Aorta (tissue), 5 donors: ENCODE results near the gene SYNDIG1. TPM values are rescaled to one million over a fixed set of nuclear protein-coding genes. Genes with fewer than 3 reads are reported as not detected.

Experiments used
- ATAC-seq: fragments of 200-7000 bp; cut with Tn5 transposase; one replicate; pipeline ENCODE4 v1.9.1; 2022; ENCODE audit warnings: moderate library complexity; ENCODE audit not compliant: low FRiP score
- DNase-seq, 2 donors: peaks; one replicate each; pipeline ENCODE4 v3.0.0-alpha.2; 2020
- H3K27ac ChIP-seq, 2 donors: one replicate each; pipeline ENCODE4 v1.5.1; 2013; ENCODE audit warnings: low read length in 2 of 2, mild to moderate bottlenecking in 2 of 2, moderate library complexity in 2 of 2, control low read depth in 1 of 2, inconsistent platforms in 1 of 2, low read depth in 1 of 2
- H3K27me3 ChIP-seq, 2 donors: one replicate each; pipeline ENCODE4 v1.6.1; 2013; ENCODE audit warnings: control low read depth in 1 of 2, low read length in 1 of 2, mild to moderate bottlenecking in 1 of 2, moderate library complexity in 1 of 2; ENCODE audit not compliant: insufficient read depth in 2 of 2, control insufficient read depth in 1 of 2
- H3K36me3 ChIP-seq, 2 donors: one replicate each; pipeline ENCODE4 v1.6.1; 2013; ENCODE audit warnings: control low read depth in 1 of 2, low read length in 1 of 2, mild to moderate bottlenecking in 1 of 2; ENCODE audit not compliant: insufficient read depth in 2 of 2, control insufficient read depth in 1 of 2
- H3K4me1 ChIP-seq, 2 donors: one replicate each; pipeline ENCODE4 v1.6.1; 2013; ENCODE audit warnings: low read length in 2 of 2, control low read depth in 1 of 2, mild to moderate bottlenecking in 1 of 2, moderate library complexity in 1 of 2; ENCODE audit not compliant: insufficient read depth in 2 of 2, control insufficient read depth in 1 of 2
- H3K4me3 ChIP-seq, 2 donors: one replicate each; pipeline ENCODE4 v1.5.1; 2013; ENCODE audit warnings: low read length in 2 of 2, control low read depth in 1 of 2, mild to moderate bottlenecking in 1 of 2
- H3K9me3 ChIP-seq: one replicate; pipeline ENCODE4 v1.6.1; 2013; ENCODE audit warnings: mild to moderate bottlenecking, low read length; ENCODE audit not compliant: control insufficient read depth
- WGBS, 2 donors: extraction: QIAGEN DNeasy Blood & Tissue Kit; methylation state at CpG; one replicate each; pipeline ENCODE4 v1.1.7; 2013; 5-methylcytosine and 5-hydroxymethylcytosine counted together
- intact Hi-C, 2 donors: fragments of 100-400 bp; cut with DNase I; formaldehyde crosslinking; loops; one replicate each; pipeline versions ENCODE4 v1.14.2 to v1.15.0; 2022
- polyA plus RNA-seq, 2 donors: library from polyadenylated mRNA; stranded (reverse); fragments of 200-250 nt; gene quantifications; one replicate each; pipeline ENCODE4 v1.2.3, GENCODE V29; 2013
- total RNA-seq, 2 donors: library from RNA; stranded (reverse); fragmentation: NEBNext Ultra II Directional; extraction: Animal tissue kit (Norgen Biotek cat#: 25700); gene quantifications; one replicate each; pipeline ENCODE4 v1.2.1, GENCODE V29; 2021
- donor health status: healthy with polysubstance abuse.
- donor health status: Bipolar disorder and iron deficiency.
- donor health status: DM: no; HTN: no; CAD: no.
- donor health status: DM: no; HTN: no; CAD: no.
- donor health status: DM: yes; HTN: yes; CAD: no.

The SYNDIG1 gene
- total and polyA plus RNA-seq, 4 donors, result 1.2 to 6.2 (median 2.9) TPM

- peak in 1 of 2 donors; percentile 77 for DNase-seq
- Histone ChIP-seq H3K36me3 (no peaks in the 10 kb centered on the region), H3K4me3 (no peak overlapping the region), H3K27me3 (no peaks in the 10 kb centered on the region), H3K9me3 (no peaks in the 10 kb centered on the region), H3K27ac (no peak overlapping the region), H3K4me1 (no peaks in the 10 kb centered on the region)
- intact Hi-C loops, result loop anchor here in 1 of 2 donors (5.0 kb wide), 1 partner anchor 538 kb away; no protein-coding TSS in a partner anchor
- whole genome bisulfite sequencing, 2 donors, result 27 to 36% methylated on average over 14 of the region's 14 CpGs
- ATAC-seq, result peak; percentile 19
Measured at GRCh38 chr20:24694727-24695528, 225.5 kb downstream of the SYNDIG1 start.

- no peaks in the 10 kb centered on the region for H3K4me1 ChIP-seq
- intact Hi-C loops, result no loop called here
- H3K36me3 ChIP-seq, result no peaks in the 10 kb centered on the region
- peak in 1 of 2 donors; percentile 25 for DNase-seq
- H3K4me3 ChIP-seq, result no peak overlapping the region
- ATAC-seq, result no peak
- 91 to 98% methylated on average over 2 of the region's 2 CpGs for WGBS, 2 donors
- H3K27ac ChIP-seq, result no peak overlapping the region
- no peaks in the 10 kb centered on the region for H3K27me3 ChIP-seq
- H3K9me3 ChIP-seq, result no peaks in the 10 kb centered on the region
Measured at GRCh38 chr20:24695529-24696225, 226.2 kb downstream of the SYNDIG1 start.

GRCh38 chr20:24696396-24696795, 227.0 kb downstream of the SYNDIG1 start:
- no peak overlapping the region for H3K27ac ChIP-seq
- H3K36me3 ChIP-seq, result no peaks in the 10 kb centered on the region
- DNase-seq, result peak in 1 of 2 donors; percentile 37
- 92 to 97% methylated on average over 8 of the region's 8 CpGs for WGBS, 2 donors
- H3K9me3 ChIP-seq, result no peaks in the 10 kb centered on the region
- H3K27me3 ChIP-seq, result no peaks in the 10 kb centered on the region
- no peaks in the 10 kb centered on the region for H3K4me1 ChIP-seq
- ATAC-seq, result no peak
- no peak overlapping the region for H3K4me3 ChIP-seq
- intact Hi-C loops, result no loop called here

- H3K27me3 ChIP-seq, result no peaks in the 10 kb centered on the region
- no peak overlapping the region for H3K27ac ChIP-seq
- 92 to 94% methylated on average over 6 of the region's 6 CpGs for WGBS, 2 donors
- no peaks in the 10 kb centered on the region for H3K9me3 ChIP-seq
- ATAC-seq (no peak), DNase-seq (no peak)
- intact Hi-C loops, result no loop called here
- no peaks in the 10 kb centered on the region for H3K4me1 ChIP-seq
- no peaks in the 10 kb centered on the region for H3K36me3 ChIP-seq
- H3K4me3 ChIP-seq, result no peak overlapping the region
Measured at GRCh38 chr20:24697411-24697810, 228.0 kb downstream of the SYNDIG1 start.

GRCh38 chr20:24698189-24698588, 228.8 kb downstream of the SYNDIG1 start:
- peak in 1 of 2 donors; percentile 37 for DNase-seq
- Histone ChIP-seq H3K27me3 (no peaks in the 10 kb centered on the region), H3K27ac (no peak overlapping the region), H3K9me3 (no peaks in the 10 kb centered on the region), H3K4me1 (no peaks in the 10 kb centered on the region), H3K4me3 (no peak overlapping the region), H3K36me3 (no peaks in the 10 kb centered on the region)
- ATAC-seq, result no peak
- 82 to 93% methylated on average over 6 of the region's 6 CpGs for WGBS, 2 donors
- intact Hi-C loops, result no loop called here

- ATAC-seq, result no peak
- intact Hi-C loops, result no loop called here
- no peaks in the 10 kb centered on the region for H3K27me3 ChIP-seq
- H3K36me3 ChIP-seq, result no peaks in the 10 kb centered on the region
- peak in 1 of 2 donors; percentile 46 for DNase-seq
- no peaks in the 10 kb centered on the region for H3K9me3 ChIP-seq
- WGBS, 2 donors, result 90 to 92% methylated on average over 5 of the region's 5 CpGs
- H3K27ac ChIP-seq, result no peak overlapping the region
- no peak overlapping the region for H3K4me3 ChIP-seq
- H3K4me1 ChIP-seq, result no peaks in the 10 kb centered on the region
Measured at GRCh38 chr20:24698706-24699206, 229.3 kb downstream of the SYNDIG1 start.

- peak in 1 of 2 donors; percentile 41 for DNase-seq
Measured at GRCh38 chr20:24699321-24700165, 230.1 kb downstream of the SYNDIG1 start.

GRCh38 chr20:24700166-24700860, 230.9 kb downstream of the SYNDIG1 start:
- ATAC-seq (no peak), DNase-seq (peak in 1 of 2 donors; percentile 51)
- Histone ChIP-seq H3K9me3 (no peaks in the 10 kb centered on the region), H3K36me3 (no peaks in the 10 kb centered on the region), H3K27ac (no peak overlapping the region), H3K4me3 (no peak overlapping the region), H3K27me3 (no peaks in the 10 kb centered on the region), H3K4me1 (no peaks in the 10 kb centered on the region)
- WGBS, 2 donors, result 83 to 89% methylated on average over 6 of the region's 6 CpGs
- intact Hi-C loops, result no loop called here

More at GRCh38 chr20:24699321-24700165, 230.1 kb downstream of the SYNDIG1 start:
- Histone ChIP-seq H3K4me3 (no peak overlapping the region), H3K4me1 (no peaks in the 10 kb centered on the region), H3K36me3 (no peaks in the 10 kb centered on the region), H3K27ac (no peak overlapping the region), H3K27me3 (no peaks in the 10 kb centered on the region), H3K9me3 (no peaks in the 10 kb centered on the region)
- no peak for ATAC-seq
- intact Hi-C loops, result no loop called here
- 88 to 89% methylated on average over 8 of the region's 8 CpGs for WGBS, 2 donors
